Measurements from ENCODE around the gene SPP2. TPM values are rescaled to one million over a fixed set of nuclear protein-coding genes. Genes with fewer than 3 reads are reported as not detected.

SPP2 gene
- polyA plus RNA-seq, 3 donors: not detected

- no peak overlapping the region for H3K27ac Mint-ChIP-seq
- Histone ChIP-seq H3K27me3 (ENCODE audit: control insufficient read depth in 2 of 2, insufficient read depth in 2 of 2, low read length in 2 of 2) (no peaks in the 10 kb centered on the region), H3K79me2 (ENCODE audit: insufficient read depth, low read length) (no peaks in the 10 kb centered on the region), H2AFZ (ENCODE audit: insufficient read depth, low read depth, low read length, poor library complexity, severe bottlenecking) (no peak overlapping the region), H4K20me1 (ENCODE audit: insufficient read depth, low read length) (no peaks in the 10 kb centered on the region), H3K4me2 (replicated peaks; ENCODE audit: extremely low read depth, low read length, poor library complexity, severe bottlenecking) (no peak overlapping the region), H3K4me3 (replicated peaks in 1 of 3; ENCODE audit: low read depth in 2 of 3, low read length in 3 of 3) (no peak overlapping the region), H3K27ac (ENCODE audit: low read depth in 1 of 2, low read length in 2 of 2) (no peak overlapping the region), H3K36me3 (replicated peaks in 1 of 2; ENCODE audit: control insufficient read depth in 1 of 2, insufficient read depth in 2 of 2, low read length in 2 of 2) (no peaks in the 10 kb centered on the region), H3K9me3 (replicated peaks in 1 of 2; ENCODE audit: control insufficient read depth in 1 of 2, insufficient read depth in 1 of 2, low read length in 2 of 2) (peaks cover 0 to 2% of the 10 kb centered on the region in 2 donors), H3K4me1 (ENCODE audit: control insufficient read depth in 1 of 2, insufficient read depth in 2 of 2, low read length in 2 of 2) (no peaks in the 10 kb centered on the region), H3K9ac (ENCODE audit: insufficient read depth, low read length, poor library complexity, severe bottlenecking) (no peak overlapping the region)
- no peak overlapping the region for H3K4me3 Mint-ChIP-seq
- H3K36me3 Mint-ChIP-seq: no peaks in the 10 kb centered on the region
- DNase-seq: no peak
- TF ChIP-seq CTCF (IDR thresholded peaks at IDR 0.05): no peak
- H3K27me3 Mint-ChIP-seq (ENCODE audit: low read depth in 3 of 3): peaks cover 0 to 9% (median 2%) of the 10 kb centered on the region in 3 donors
- peaks cover 4% of the 10 kb centered on the region for H3K4me1 Mint-ChIP-seq
- intact Hi-C loops (cut with micrococcal nuclease): no loop called here
- peaks cover 2 to 10% (median 4%) of the 10 kb centered on the region in 7 donors for H3K9me3 Mint-ChIP-seq
- WGBS (ENCODE audit: insufficient coverage): 100% methylated on average over 3 of the region's 4 CpGs
Observed at GRCh38 chr2:234072454-234072853, 22.0 kb downstream of the SPP2 start.

- Histone ChIP-seq H4K20me1 (ENCODE audit: insufficient read depth, low read length) (no peaks in the 10 kb centered on the region), H3K4me3 (replicated peaks in 1 of 3; ENCODE audit: low read depth in 2 of 3, low read length in 3 of 3) (no peak overlapping the region), H3K27me3 (ENCODE audit: control insufficient read depth in 2 of 2, insufficient read depth in 2 of 2, low read length in 2 of 2) (no peaks in the 10 kb centered on the region), H3K9me3 (replicated peaks in 1 of 2; ENCODE audit: control insufficient read depth in 1 of 2, insufficient read depth in 1 of 2, low read length in 2 of 2) (no peaks in the 10 kb centered on the region), H3K4me2 (replicated peaks; ENCODE audit: extremely low read depth, low read length, poor library complexity, severe bottlenecking) (no peak overlapping the region), H3K36me3 (replicated peaks in 1 of 2; ENCODE audit: control insufficient read depth in 1 of 2, insufficient read depth in 2 of 2, low read length in 2 of 2) (no peaks in the 10 kb centered on the region), H2AFZ (ENCODE audit: insufficient read depth, low read depth, low read length, poor library complexity, severe bottlenecking) (no peak overlapping the region), H3K9ac (ENCODE audit: insufficient read depth, low read length, poor library complexity, severe bottlenecking) (no peak overlapping the region), H3K79me2 (ENCODE audit: insufficient read depth, low read length) (no peaks in the 10 kb centered on the region), H3K27ac (ENCODE audit: low read depth in 1 of 2, low read length in 2 of 2) (no peak overlapping the region), H3K4me1 (ENCODE audit: control insufficient read depth in 1 of 2, insufficient read depth in 2 of 2, low read length in 2 of 2) (no peaks in the 10 kb centered on the region)
- peaks cover 0 to 6% (median 2%) of the 10 kb centered on the region in 7 donors for H3K9me3 Mint-ChIP-seq
- intact Hi-C loops (cut with micrococcal nuclease): no loop called here
- H3K36me3 Mint-ChIP-seq: no peaks in the 10 kb centered on the region
- H3K27me3 Mint-ChIP-seq (ENCODE audit: low read depth in 3 of 3): peaks cover 1 to 9% (median 2%) of the 10 kb centered on the region in 3 donors
- no peak for DNase-seq
- WGBS (ENCODE audit: insufficient coverage): 85% methylated on average over 7 of the region's 13 CpGs
- TF ChIP-seq CTCF (IDR thresholded peaks at IDR 0.05): no peak
- peaks cover 4% of the 10 kb centered on the region for H3K4me1 Mint-ChIP-seq
- H3K4me3 Mint-ChIP-seq: no peak overlapping the region
- H3K27ac Mint-ChIP-seq: peak overlapping the region in 1 of 7 donors; percentile 51
Observed at GRCh38 chr2:234074751-234075517, 24.4 kb downstream of the SPP2 start.

Data from CD14-positive monocyte (primary cell).